GM12878 (cell line): Measurements from ENCODE around the gene ASF1B. TPM values are rescaled to one million over a fixed set of nuclear protein-coding genes. Genes with fewer than 3 reads are reported as not detected.

ENCODE experiments used
- ASH2L ChIP-seq: fragments of 300-600, 200-600 bp; sonication (generic); IDR thresholded peaks from 2 replicates; pipeline ENCODE4 v1.6.1; 2017; ENCODE audit warnings: low read depth, mild to moderate bottlenecking, borderline replicate concordance
- ATF3 ChIP-seq: IDR thresholded peaks from 2 replicates; pipeline ENCODE4 v1.6.1; 2011; ENCODE audit warnings: low read depth, mild to moderate bottlenecking, low read length, moderate library complexity, borderline replicate concordance; ENCODE audit errors: extremely low read depth
- BCL3 ChIP-seq: IDR thresholded peaks from 2 replicates; pipeline ENCODE4 v1.6.1; 2011; ENCODE audit warnings: borderline replicate concordance, low read depth, mild to moderate bottlenecking, moderate library complexity, low read length; ENCODE audit not compliant: insufficient read depth, poor library complexity, severe bottlenecking
- CHD2 ChIP-seq: IDR thresholded peaks from 2 replicates; pipeline ENCODE4 v1.6.1; 2011; ENCODE audit warnings: low read depth, low read length, improper control_type of control experiment, borderline replicate concordance
- FOXM1 ChIP-seq: IDR thresholded peaks from 2 replicates; pipeline ENCODE4 v1.6.1; 2012; ENCODE audit warnings: low read depth, mild to moderate bottlenecking, inconsistent platforms, low read length, moderate library complexity
- GABPA ChIP-seq: IDR thresholded peaks from 2 replicates; pipeline ENCODE4 v1.6.1; 2014; ENCODE audit warnings: antibody characterized with exemption, low read depth, mild to moderate bottlenecking, inconsistent platforms
- JUNB ChIP-seq: IDR thresholded peaks from 2 replicates; pipeline ENCODE4 v1.6.1; 2016; ENCODE audit warnings: antibody characterized with exemption, mild to moderate bottlenecking
- JUND ChIP-seq: IDR thresholded peaks from 2 replicates; pipeline ENCODE4 v1.6.1; 2012; ENCODE audit warnings: low read depth, mild to moderate bottlenecking, low read length, improper control_type of control experiment, moderate library complexity
- KLF5 ChIP-seq: fragments of 450-650 bp; IDR thresholded peaks from 2 replicates; pipeline ENCODE4 v1.6.1; 2014; ENCODE audit warnings: mild to moderate bottlenecking; ENCODE audit not compliant: partially characterized antibody
- MLLT1 ChIP-seq: fragments of 450-650 bp; IDR thresholded peaks from 2 replicates; pipeline ENCODE4 v1.6.1; 2016; ENCODE audit warnings: mild to moderate bottlenecking
- MTA2 ChIP-seq: fragments of 450-650 bp; IDR thresholded peaks from 2 replicates; pipeline ENCODE4 v1.6.1; 2016; ENCODE audit warnings: low read depth, mild to moderate bottlenecking, moderate library complexity
- MXI1 ChIP-seq: fragments of 150-350 bp; IDR thresholded peaks from 2 replicates; pipeline ENCODE4 v1.6.1; 2011; ENCODE audit warnings: low read depth, mild to moderate bottlenecking, inconsistent platforms, low read length, improper control_type of control experiment
- PKNOX1 ChIP-seq: fragments of 450-650 bp; IDR thresholded peaks from 2 replicates; pipeline ENCODE4 v1.6.1; 2016; ENCODE audit warnings: mild to moderate bottlenecking
- POU2F2 ChIP-seq: IDR thresholded peaks from 3 replicates; pipeline ENCODE4 v1.6.1; 2011; ENCODE audit warnings: low read depth, mild to moderate bottlenecking, low read length, borderline replicate concordance
- RCOR1 ChIP-seq: conservative IDR thresholded peaks from 2 replicates; pipeline ENCODE4 v1.6.1; 2012; ENCODE audit warnings: low read depth, low read length, improper control_type of control experiment
- SIN3A ChIP-seq: IDR thresholded peaks from 2 replicates; pipeline ENCODE4 v1.6.1; 2012; ENCODE audit warnings: low read depth, low read length, improper control_type of control experiment
- SPI1 ChIP-seq: IDR thresholded peaks from 2 replicates; pipeline ENCODE4 v1.6.1; 2011; ENCODE audit warnings: low read depth, mild to moderate bottlenecking, low read length, moderate library complexity, borderline replicate concordance; ENCODE audit not compliant: insufficient read depth
- polyA plus RNA-seq, 11 experiments: library from polyadenylated mRNA; depleted of rRNA in 4 of 11; unstranded in 6 of 11; stranded (reverse) in 5 of 11; fragments of >200 nt; fragmentation: Nextera tagmentation in 4 of 11; fragmentation: Illumina TruSeq in 1 of 11; extraction: Ambion mirVana in 4 of 11; extraction: Trizol in 1 of 11; gene quantifications; 1 replicate in 1 of 11; 2 replicates in 10 of 11; pipeline versions ENCODE4 v1.2.1 to v1.2.3, GENCODE V29; 2011 to 2016; ENCODE audit warnings: inconsistent platforms in 2 of 11, missing spikeins in 2 of 11, low read depth in 1 of 11
- total RNA-seq, 4 experiments: library from RNA; depleted of rRNA in 3 of 4; stranded (reverse); fragments of >200 nt in 3 of 4; fragmentation: Illumina TruSeq in 1 of 4; extraction: Trizol in 1 of 4; gene quantifications; 2 replicates each; pipeline versions ENCODE4 v1.2.1 to v1.2.3, GENCODE V29; 2013 to 2021
- TF ChIP-seq, protein P1 (sequence below): fragments of 450-650 bp; IDR thresholded peaks from 2 replicates; pipeline ENCODE4 v1.6.1; 2018; ENCODE audit warnings: borderline replicate concordance, mild to moderate bottlenecking; ENCODE audit not compliant: partially characterized antibody
- TF ChIP-seq, protein P2 (sequence below): fragments of 450-650 bp; IDR thresholded peaks from 2 replicates; pipeline ENCODE4 v1.6.1; 2017; ENCODE audit warnings: borderline replicate concordance

ASF1B gene
- total and polyA plus RNA-seq, 10 of the 15 experiments (the other 5 are each of a cell fraction or from before 2014, with no cell fraction given), result 10.4 to 217 (median 90.2) TPM

- TF ChIP-seq MTA2, result peak; percentile 92
- peak; percentile 85 for TF ChIP-seq CHD2
- TF ChIP-seq RCOR1, result no peak
- peak; percentile 96 for TF ChIP-seq SPI1
- no peak for TF ChIP-seq JUND
- TF ChIP-seq GABPA, result peak; percentile 99
- peak; percentile 49 for TF ChIP-seq MXI1
- peak; percentile 68 for TF ChIP-seq MLLT1
- no peak for TF ChIP-seq BCL3
- TF ChIP-seq, protein P1, sequence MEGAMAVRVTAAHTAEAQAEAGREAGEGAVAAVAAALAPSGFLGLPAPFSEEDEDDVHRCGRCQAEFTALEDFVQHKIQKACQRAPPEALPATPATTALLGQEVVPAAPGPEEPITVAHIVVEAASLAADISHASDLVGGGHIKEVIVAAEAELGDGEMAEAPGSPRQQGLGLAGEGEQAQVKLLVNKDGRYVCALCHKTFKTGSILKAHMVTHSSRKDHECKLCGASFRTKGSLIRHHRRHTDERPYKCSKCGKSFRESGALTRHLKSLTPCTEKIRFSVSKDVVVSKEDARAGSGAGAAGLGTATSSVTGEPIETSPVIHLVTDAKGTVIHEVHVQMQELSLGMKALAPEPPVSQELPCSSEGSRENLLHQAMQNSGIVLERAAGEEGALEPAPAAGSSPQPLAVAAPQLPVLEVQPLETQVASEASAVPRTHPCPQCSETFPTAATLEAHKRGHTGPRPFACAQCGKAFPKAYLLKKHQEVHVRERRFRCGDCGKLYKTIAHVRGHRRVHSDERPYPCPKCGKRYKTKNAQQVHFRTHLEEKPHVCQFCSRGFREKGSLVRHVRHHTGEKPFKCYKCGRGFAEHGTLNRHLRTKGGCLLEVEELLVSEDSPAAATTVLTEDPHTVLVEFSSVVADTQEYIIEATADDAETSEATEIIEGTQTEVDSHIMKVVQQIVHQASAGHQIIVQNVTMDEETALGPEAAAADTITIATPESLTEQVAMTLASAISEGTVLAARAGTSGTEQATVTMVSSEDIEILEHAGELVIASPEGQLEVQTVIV, result peak; percentile 37
- no peak for TF ChIP-seq JUNB
- TF ChIP-seq FOXM1, result no peak
- peak; percentile 67 for TF ChIP-seq PKNOX1
- TF ChIP-seq SIN3A, result peak; percentile 59
- peak; percentile 54 for TF ChIP-seq KLF5
- no peak for TF ChIP-seq POU2F2
- no peak for TF ChIP-seq ATF3
- TF ChIP-seq, protein P2, sequence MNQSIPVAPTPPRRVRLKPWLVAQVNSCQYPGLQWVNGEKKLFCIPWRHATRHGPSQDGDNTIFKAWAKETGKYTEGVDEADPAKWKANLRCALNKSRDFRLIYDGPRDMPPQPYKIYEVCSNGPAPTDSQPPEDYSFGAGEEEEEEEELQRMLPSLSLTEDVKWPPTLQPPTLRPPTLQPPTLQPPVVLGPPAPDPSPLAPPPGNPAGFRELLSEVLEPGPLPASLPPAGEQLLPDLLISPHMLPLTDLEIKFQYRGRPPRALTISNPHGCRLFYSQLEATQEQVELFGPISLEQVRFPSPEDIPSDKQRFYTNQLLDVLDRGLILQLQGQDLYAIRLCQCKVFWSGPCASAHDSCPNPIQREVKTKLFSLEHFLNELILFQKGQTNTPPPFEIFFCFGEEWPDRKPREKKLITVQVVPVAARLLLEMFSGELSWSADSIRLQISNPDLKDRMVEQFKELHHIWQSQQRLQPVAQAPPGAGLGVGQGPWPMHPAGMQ, result no peak
- TF ChIP-seq ASH2L, result no peak
These were observed 55.2 kb downstream of the ASF1B start (continued) for GRCh38 chr19:14080887-14081796.
